ENCODE measurements around the gene KRTAP5-1.
"Not testable (repeated sequence)": the region's sequence is repeated elsewhere in the genome, so short reads cannot be mapped to it uniquely, and the experiment has no call there.

The KRTAP5-1 gene, protein sequence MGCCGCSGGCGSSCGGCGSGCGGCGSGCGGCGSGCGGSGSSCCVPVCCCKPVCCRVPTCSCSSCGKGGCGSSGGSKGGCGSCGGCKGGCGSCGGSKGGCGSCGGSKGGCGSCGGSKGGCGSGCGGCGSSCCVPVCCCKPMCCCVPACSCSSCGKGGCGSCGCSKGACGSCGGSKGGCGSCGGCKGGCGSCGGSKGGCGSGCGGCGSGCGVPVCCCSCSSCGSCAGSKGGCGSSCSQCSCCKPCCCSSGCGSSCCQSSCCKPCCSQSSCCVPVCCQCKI

GRCh38 chr11:1584661-1585370 lies at the start of gene KRTAP5-1:
TSS of gene KRTAP5-1 (minus strand) at chr11:1585283. CDS start at chr11:1585249, 34 bp downstream.
- DNase-seq: not testable (repeated sequence)

GRCh38 chr11:1633864-1634263 lies 48.8 kb upstream of the KRTAP5-1 start:
- DNase-seq: no peak

DNA sequence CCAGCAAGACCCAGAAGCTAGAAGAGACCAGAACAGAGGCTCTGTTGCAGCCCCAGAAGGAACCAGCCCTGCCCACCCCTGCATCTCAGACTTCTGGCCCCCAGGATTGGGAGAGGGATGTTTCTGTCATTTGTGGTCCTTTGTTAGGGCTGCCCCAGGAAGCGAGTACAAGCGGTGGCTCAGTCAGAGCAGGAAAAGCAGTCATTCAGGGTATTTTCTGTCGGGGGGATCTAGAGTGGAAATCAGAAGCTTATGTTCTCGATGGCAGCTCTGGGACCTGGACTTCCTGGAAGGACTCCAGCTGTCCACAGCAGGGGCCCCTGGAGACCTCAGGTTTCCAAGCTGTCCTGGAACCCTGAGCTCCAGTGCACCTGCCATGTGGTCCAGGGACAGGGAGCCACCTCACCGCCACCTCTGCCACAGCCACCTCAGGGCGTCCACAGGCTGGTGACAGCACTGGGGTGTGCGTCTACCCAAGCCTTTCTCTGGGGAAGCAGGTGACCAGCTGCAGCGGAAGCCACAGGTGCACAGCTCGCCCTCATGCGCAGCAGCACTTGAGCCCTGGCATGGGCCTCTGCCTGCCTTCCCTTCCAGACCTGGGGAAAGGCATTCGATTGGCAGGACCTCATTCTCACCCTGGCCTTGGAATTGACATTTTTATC lies 47.1 kb upstream of the KRTAP5-1 start:
- DNase-seq: no peak

- no peak for DNase-seq
These were observed 46.0 kb upstream of the KRTAP5-1 start for GRCh38 chr11:1631066-1631568.

- DNase-seq: no peak
These were observed 45.2 kb upstream of the KRTAP5-1 start for GRCh38 chr11:1630271-1630670.

DNA sequence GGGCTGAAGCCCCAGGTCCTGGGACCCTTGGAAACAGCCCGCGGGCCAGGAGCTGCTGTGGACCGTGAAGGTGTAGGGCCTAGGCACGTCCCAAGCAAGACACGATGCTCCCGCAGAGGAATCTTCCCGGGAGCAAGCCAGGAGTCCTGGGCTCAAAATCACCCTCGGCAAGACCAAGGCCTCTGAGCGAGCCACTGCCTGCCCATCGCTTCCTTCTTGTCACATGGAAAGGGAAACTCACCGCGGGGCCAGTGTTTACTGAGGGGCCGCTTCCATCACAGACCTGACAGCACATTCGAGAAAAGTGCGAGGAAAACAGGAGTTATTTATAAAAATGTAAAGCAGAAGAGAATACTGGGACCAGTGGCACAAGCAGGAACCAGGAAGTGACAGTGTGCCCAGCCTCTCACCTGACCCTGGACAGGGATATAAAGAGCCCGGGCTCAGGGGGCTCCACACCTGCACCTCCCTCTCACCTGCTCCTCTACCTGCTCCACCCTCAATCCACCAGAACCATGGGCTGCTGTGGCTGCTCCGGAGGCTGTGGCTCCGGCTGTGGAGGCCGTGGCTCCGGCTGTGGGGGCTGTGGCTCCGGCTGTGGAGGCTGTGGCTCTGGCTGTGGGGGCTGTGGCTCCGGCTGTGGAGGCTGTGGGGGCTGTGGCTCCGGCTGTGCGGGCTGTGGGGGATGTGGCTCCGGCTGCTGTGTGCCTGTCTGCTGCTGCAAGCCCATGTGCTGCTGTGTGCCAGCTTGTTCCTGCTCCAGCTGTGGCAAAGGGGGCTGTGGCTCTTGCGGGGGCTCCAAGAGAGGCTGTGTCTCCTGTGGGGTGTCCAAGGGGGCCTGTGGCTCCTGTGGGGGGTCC lies 44.5 kb upstream of the KRTAP5-1 start, which contains the start of gene KRTAP5-5:
Gene KRTAP5-5, plus strand, starts transcription at position 450 of the 860 bp plus-strand sequence. Its CDS starts 66 bp downstream, at position 516.
- DNase-seq: no peak

DNA sequence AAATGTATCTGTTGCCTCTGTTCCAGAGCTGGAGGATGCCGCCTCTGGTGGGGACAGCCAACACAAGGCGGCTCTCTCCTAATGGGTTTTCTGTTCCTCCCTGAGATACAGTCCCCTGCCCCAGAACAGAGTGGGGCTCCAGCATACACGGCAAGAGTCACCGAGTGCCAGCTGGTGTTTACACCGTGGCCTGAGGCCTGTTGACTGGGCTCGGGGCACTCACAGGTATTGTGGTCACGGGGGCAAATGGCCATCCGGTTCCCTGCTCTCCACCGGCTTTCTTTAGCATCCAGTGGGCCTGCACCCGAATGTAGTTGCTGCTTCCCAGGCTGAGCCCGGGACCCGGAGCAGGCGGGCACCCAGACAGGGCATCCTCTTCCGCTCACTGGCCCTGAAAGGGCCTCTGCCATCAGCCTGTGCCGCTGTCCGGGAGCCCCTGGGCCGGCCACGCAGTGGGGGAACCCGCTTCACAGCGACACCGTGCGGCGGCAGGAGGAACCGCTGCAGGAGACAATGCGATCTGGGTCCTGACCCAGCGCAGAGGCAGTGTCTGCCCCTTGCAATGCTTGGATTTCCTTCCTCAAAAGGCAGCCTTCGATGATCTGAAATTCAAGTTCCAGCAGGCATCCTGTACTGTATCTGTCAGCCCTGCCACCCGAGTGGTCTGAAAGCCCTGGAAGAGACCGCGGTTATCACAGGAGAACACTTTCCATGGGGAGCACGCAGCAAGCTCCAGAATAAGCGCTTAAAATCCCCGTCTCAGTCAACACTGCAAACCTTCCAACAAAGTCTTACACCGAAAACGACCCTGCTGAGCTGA lies 43.6 kb upstream of the KRTAP5-1 start:
- DNase-seq: peak; percentile 14

DNA sequence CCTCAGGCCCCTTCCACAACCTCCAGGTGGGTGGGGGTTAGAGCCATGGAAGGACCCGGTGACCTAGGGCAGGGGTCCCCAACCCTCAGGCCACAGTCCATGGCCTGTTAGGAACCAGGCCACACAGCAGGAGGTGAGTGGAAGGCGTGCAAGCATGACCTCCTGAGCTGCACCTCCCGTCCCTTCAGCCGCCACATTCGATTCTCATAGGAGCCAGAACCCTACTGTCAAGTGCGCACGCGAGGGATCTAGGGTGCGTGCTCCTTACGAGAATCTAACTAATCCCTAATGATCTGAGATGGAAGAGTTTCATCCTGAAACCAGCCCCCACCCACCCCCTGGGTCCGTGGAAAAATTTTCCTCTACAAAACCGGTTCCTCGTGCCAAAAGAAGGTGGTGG lies 40.5 kb upstream of the KRTAP5-1 start:
- DNase-seq: no peak

- no peak for DNase-seq
These were observed 39.5 kb upstream of the KRTAP5-1 start for GRCh38 chr11:1624621-1625020.

DNA sequence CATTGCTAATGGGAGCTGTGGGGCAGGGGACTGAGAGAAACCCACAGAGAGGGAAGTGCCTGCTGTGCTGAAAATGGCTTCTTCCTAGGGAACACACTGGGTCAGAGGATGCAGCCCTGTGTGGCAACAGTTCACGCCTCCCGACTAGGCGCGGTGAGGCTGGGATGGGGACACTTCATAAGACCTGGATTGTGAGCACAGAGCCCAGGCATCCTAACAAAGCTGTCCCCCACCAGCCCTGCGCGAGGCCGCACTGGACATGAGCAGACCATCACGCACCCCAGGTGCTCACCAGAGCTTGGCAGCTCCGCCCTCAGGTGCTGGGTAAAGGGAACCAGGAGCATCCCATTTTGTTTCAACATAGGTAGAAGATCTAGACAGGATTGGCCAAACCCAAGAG lies 38.6 kb upstream of the KRTAP5-1 start:
- no peak for DNase-seq

- no peak for DNase-seq
These were observed 37.0 kb upstream of the KRTAP5-1 start, which contains the start of gene KRTAP5-4 for GRCh38 chr11:1622086-1622485. TSS of gene KRTAP5-4 (minus strand) at chr11:1622138. CDS start at chr11:1622093, 45 bp downstream.

DNA sequence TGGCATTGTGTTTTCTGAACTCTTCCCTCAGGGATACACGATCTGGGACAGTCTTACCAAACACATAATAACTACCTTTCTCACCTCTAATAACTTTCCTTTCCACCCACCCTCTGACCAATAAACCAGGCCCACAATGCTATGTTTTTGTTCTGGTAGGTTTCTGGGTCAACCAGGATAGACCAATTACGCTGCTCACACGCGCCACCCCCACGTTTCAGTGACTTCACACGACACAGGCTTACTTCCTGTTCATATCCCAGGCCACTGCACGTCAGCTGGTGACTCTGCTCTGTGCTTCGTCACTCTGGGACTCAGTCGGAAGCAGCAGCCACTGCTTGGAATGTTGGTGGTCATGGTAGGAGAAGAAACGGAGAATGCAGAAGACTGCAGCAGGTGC lies 34.4 kb upstream of the KRTAP5-1 start:
- DNase-seq: peak; percentile 8

- DNase-seq: peak; percentile 7
These were observed 33.1 kb upstream of the KRTAP5-1 start for GRCh38 chr11:1618231-1618630.

DNA sequence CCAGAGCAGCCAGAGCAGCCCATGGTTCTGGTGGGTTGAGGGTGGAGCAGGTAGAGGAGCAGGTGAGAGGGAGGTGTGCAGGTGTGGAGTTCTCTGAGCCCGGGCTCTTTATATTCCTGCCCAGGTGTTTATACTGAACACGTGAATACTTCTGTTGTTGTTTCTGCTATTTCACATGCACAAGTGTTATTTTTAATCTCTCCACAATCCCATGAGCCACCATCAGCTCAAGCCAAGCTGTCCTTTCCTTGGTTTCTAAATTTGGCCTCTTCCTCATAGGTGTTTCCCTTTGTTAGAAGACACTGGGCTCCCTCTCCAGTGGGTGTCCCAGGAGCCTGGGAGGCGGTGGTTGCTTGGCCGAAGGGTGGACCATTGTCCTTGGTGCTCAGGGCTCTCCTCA lies 23.3 kb upstream of the KRTAP5-1 start, which contains the start of gene KRTAP5-3:
Gene KRTAP5-3, minus strand, starts transcription at position 101 of the 400 bp plus-strand sequence. Its CDS starts 78 bp downstream, at position 23.
- DNase-seq: no peak

DNA sequence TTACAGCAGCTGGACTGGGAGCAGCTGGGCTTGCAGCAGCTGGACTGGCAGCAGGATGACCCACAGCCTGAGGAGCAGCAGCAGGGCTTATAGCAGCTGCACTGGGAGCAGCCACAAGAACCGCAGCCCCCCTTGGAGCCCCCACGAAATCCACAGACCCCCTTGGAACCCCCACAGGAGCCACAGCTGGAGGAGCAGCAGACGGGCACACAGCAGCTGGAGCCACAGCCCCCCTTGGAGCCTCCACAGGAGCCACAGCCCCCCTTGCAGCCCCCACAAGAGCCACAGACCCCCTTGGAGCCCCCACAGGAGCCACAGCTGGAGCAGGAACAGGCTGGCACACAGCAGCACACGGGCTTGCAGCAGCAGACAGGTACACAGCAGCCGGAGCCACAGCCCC lies 22.8 kb upstream of the KRTAP5-1 start:
- not testable (repeated sequence) for DNase-seq

- not testable (repeated sequence) for DNase-seq
These were observed 22.2 kb upstream of the KRTAP5-1 start for GRCh38 chr11:1607156-1607845.

- DNase-seq: not testable (repeated sequence)
These were observed 20.8 kb upstream of the KRTAP5-1 start for GRCh38 chr11:1605923-1606322.

DNA sequence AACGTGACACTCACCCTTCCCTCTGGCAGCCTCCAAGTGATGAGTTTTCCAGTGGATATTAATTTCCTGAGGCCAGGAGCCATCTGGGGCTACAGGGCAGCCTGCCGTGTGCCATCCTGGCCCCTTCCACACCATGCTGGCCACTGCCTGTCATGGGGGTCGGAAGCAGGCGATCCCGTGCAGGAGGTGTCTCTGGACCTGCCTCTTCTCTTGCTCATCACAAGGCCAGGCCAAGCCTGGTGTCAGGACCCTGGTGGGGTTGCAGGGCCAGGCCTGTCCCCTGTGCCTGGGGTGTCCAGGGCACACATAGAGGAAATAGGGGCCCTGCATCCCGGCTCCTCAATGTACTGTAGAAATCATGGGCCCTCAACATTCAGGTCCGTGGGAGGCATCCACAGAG lies 19.6 kb upstream of the KRTAP5-1 start:
- DNase-seq: no peak

- DNase-seq: no peak
These were observed 19.1 kb upstream of the KRTAP5-1 start for GRCh38 chr11:1604181-1604580.

- no peak for DNase-seq
These were observed 18.5 kb upstream of the KRTAP5-1 start for GRCh38 chr11:1603629-1604028.

DNA sequence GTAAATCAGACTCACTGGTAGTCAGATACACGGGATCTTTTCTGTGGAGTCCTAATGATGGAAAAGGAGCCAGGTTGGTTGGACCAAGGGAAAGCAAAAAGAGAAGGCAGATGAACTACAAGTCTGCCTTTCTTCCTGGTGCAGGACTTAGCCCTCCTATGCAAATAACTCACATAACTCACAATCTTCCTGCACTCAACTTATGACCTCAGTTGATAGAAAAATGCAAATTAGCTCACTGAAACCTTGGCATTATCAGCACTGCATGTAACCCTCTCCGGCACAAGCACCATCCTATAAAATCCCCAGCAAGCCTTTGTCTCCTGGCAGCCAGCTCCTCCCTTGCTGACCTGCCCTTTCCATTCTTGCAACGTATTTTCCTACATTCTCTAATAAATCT lies 16.6 kb upstream of the KRTAP5-1 start:
- DNase-seq: not testable (repeated sequence)

Data from fibroblast of skin of right biceps (primary cell).